HepG2 (cell line): Measurements from ENCODE around the gene CDT1. TPM values are rescaled to one million over a fixed set of nuclear protein-coding genes. Genes with fewer than 3 reads are reported as not detected.

Source experiments
- ATF1 ChIP-seq: IDR thresholded peaks from 2 replicates; pipeline ENCODE4 v1.6.1; 2016; ENCODE audit warnings: mild to moderate bottlenecking, control low read depth
- BRCA1 ChIP-seq: sonication (generic); formaldehyde crosslinking; IDR thresholded peaks from 2 replicates; pipeline ENCODE4 v1.4.0; 2020; ENCODE audit warnings: missing genetic modification reagents
- CCAR2 ChIP-seq: fragments of 200-400 bp; formaldehyde crosslinking; optimal IDR thresholded peaks from 2 replicates; pipeline ENCODE3; 2018; ENCODE audit warnings: low read depth, mild to moderate bottlenecking, low read length, moderate library complexity
- GLMP ChIP-seq: sonication (generic); formaldehyde crosslinking; IDR thresholded peaks from 2 replicates; pipeline ENCODE4 v1.9.0; 2021; ENCODE audit warnings: missing genetic modification reagents, mild to moderate bottlenecking, borderline replicate concordance
- HINFP ChIP-seq: sonication (generic); formaldehyde crosslinking; IDR thresholded peaks from 2 replicates; pipeline ENCODE4 v1.4.0; 2020; ENCODE audit warnings: low read depth, mild to moderate bottlenecking, missing genetic modification reagents
- HNRNPLL ChIP-seq: fragments of 200-400 bp; formaldehyde crosslinking; IDR thresholded peaks from 2 replicates; pipeline ENCODE4 v1.6.1; 2017; ENCODE audit warnings: mild to moderate bottlenecking, low read depth, low read length; ENCODE audit not compliant: poor library complexity, severe bottlenecking
- MZF1 ChIP-seq: sonication (generic); formaldehyde crosslinking; IDR thresholded peaks from 2 replicates; pipeline ENCODE4 v1.8.1; 2023; ENCODE audit warnings: mild to moderate bottlenecking, missing genetic modification reagents, borderline replicate concordance
- POGZ ChIP-seq: sonication (generic); formaldehyde crosslinking; IDR thresholded peaks from 2 replicates; pipeline ENCODE4 v1.4.0; 2020; ENCODE audit warnings: mild to moderate bottlenecking, missing genetic modification reagents
- RNF219 ChIP-seq: sonication (generic); formaldehyde crosslinking; IDR thresholded peaks from 2 replicates; pipeline ENCODE4 v1.5.0; 2020; ENCODE audit warnings: mild to moderate bottlenecking, missing genetic modification reagents
- SRSF9 ChIP-seq: fragments of 200-400 bp; formaldehyde crosslinking; IDR thresholded peaks from 2 replicates; pipeline ENCODE4 v1.6.1; 2018; ENCODE audit warnings: borderline replicate concordance, mild to moderate bottlenecking, low read depth, low read length; ENCODE audit not compliant: insufficient read depth, poor library complexity, severe bottlenecking
- ZBTB2 ChIP-seq: sonication (generic); formaldehyde crosslinking; IDR thresholded peaks from 2 replicates; pipeline ENCODE4 v1.8.0; 2022; ENCODE audit warnings: low read depth, missing genetic modification reagents
- ZBTB7B ChIP-seq: sonication (generic); formaldehyde crosslinking; IDR thresholded peaks from 2 replicates; pipeline ENCODE4 v1.4.0; 2020; ENCODE audit warnings: missing genetic modification reagents
- ZFP36L2 ChIP-seq: sonication (generic); formaldehyde crosslinking; IDR thresholded peaks from 2 replicates; pipeline ENCODE4 v1.4.0; 2020; ENCODE audit warnings: missing genetic modification reagents
- ZNF121 ChIP-seq: sonication (generic); formaldehyde crosslinking; IDR thresholded peaks from 2 replicates; pipeline ENCODE4 v1.5.0; 2020; ENCODE audit warnings: mild to moderate bottlenecking, missing genetic modification reagents
- ZNF180 ChIP-seq: sonication (generic); formaldehyde crosslinking; IDR thresholded peaks from 2 replicates; pipeline ENCODE4 v1.4.0; 2020; ENCODE audit warnings: low read depth, missing genetic modification reagents, borderline replicate concordance
- ZNF367 ChIP-seq: sonication (generic); formaldehyde crosslinking; IDR thresholded peaks from 2 replicates; pipeline ENCODE4 v1.4.0; 2020; ENCODE audit warnings: missing genetic modification reagents, borderline replicate concordance
- ZNF737 ChIP-seq: sonication (generic); formaldehyde crosslinking; IDR thresholded peaks from 2 replicates; pipeline ENCODE4 v1.5.0; 2020; ENCODE audit warnings: missing genetic modification reagents, mild to moderate bottlenecking, borderline replicate concordance
- ZNF773 ChIP-seq: sonication (generic); formaldehyde crosslinking; IDR thresholded peaks from 2 replicates; pipeline ENCODE4 v1.4.0; 2020; ENCODE audit warnings: missing genetic modification reagents, borderline replicate concordance
- ZSCAN12 ChIP-seq: sonication (generic); formaldehyde crosslinking; IDR thresholded peaks from 2 replicates; pipeline ENCODE4 v1.9.0; 2021; ENCODE audit warnings: mild to moderate bottlenecking, missing genetic modification reagents
- ZZZ3 ChIP-seq: sonication (generic); formaldehyde crosslinking; IDR thresholded peaks from 2 replicates; pipeline ENCODE4 v1.4.0; 2020; ENCODE audit warnings: missing genetic modification reagents, mild to moderate bottlenecking, borderline replicate concordance
- polyA plus RNA-seq, 8 experiments: library from polyadenylated mRNA; depleted of rRNA in 3 of 8; stranded (reverse) in 7 of 8; unstranded in 1 of 8; fragments of >200 nt; fragmentation: Illumina TruSeq in 4 of 8; extraction: Trizol in 4 of 8; gene quantifications; 2 replicates each; pipeline versions ENCODE4 v1.2.1 to v1.2.3, GENCODE V29; 2011 to 2016; ENCODE audit warnings: low read depth in 4 of 8, missing spikeins in 1 of 8, mixed read lengths in 1 of 8; ENCODE audit not compliant: insufficient read depth in 1 of 8
- total RNA-seq, 5 experiments: library from RNA; depleted of rRNA; stranded (reverse); fragments of >200 nt; fragmentation: Illumina TruSeq; extraction: Trizol; gene quantifications; 2 replicates each; pipeline ENCODE4 v1.2.3, GENCODE V29; 2016; ENCODE audit warnings: low read depth in 1 of 5

CDT1 gene
- total and polyA plus RNA-seq, 2 of the 13 experiments (the other 11 are each of a cell fraction or from before 2014, with no cell fraction given) = 23.1 to 23.8 TPM

- TF ChIP-seq ZNF367 = no peak; the same call in 1 of the 2 replicates
- TF ChIP-seq HNRNPLL = no peak
- no peak for TF ChIP-seq ZFP36L2 (CRISPR knock-in tag)
- no peak for TF ChIP-seq ATF1 (CRISPR knock-in tag)
- TF ChIP-seq ZZZ3 = no peak
- 0 out of 2 replicates have a peak, but pooled peaks have one; percentile 28 for TF ChIP-seq ZSCAN12 (CRISPR knock-in tag)
- no peak for TF ChIP-seq HINFP (CRISPR knock-in tag)
- no peak for TF ChIP-seq ZNF121
- no peak for TF ChIP-seq GLMP
- TF ChIP-seq CCAR2 = no peak
- no peak for TF ChIP-seq ZBTB7B (CRISPR knock-in tag)
- no peak for TF ChIP-seq MZF1 (CRISPR knock-in tag)
- no peak for TF ChIP-seq POGZ (CRISPR knock-in tag)
- TF ChIP-seq ZNF773 = no peak; the same call in 1 of the 2 replicates
- TF ChIP-seq ZNF180 (CRISPR knock-in tag) = no peak
- no peak; the same call in 1 of the 2 replicates for TF ChIP-seq RNF219 (CRISPR knock-in tag)
- TF ChIP-seq ZBTB2 = peak; percentile 75; the same call in 1 of the 2 replicates
- no peak for TF ChIP-seq BRCA1
- no peak for TF ChIP-seq SRSF9
- TF ChIP-seq ZNF737 (CRISPR knock-in tag) = no peak
Observed at GRCh38 chr16:88784856-88785105, 18.8 kb upstream of the CDT1 start (continued).
